GM10266 (cell line): Measurements from ENCODE around the gene ESYT3.

Source experiments
- DNase-seq: peaks from one replicate; pipeline ENCODE4 v3.0.0; 2012; ENCODE audit errors: extremely low spot score
- TF ChIP-seq, protein P1 (sequence below): IDR thresholded peaks from 2 replicates; pipeline ENCODE4 v1.5.1; 2012; ENCODE audit warnings: mild to moderate bottlenecking, low read depth; ENCODE audit not compliant: control insufficient read depth, insufficient read depth; ENCODE audit errors: missing control alignments

The ESYT3 gene

DNA sequence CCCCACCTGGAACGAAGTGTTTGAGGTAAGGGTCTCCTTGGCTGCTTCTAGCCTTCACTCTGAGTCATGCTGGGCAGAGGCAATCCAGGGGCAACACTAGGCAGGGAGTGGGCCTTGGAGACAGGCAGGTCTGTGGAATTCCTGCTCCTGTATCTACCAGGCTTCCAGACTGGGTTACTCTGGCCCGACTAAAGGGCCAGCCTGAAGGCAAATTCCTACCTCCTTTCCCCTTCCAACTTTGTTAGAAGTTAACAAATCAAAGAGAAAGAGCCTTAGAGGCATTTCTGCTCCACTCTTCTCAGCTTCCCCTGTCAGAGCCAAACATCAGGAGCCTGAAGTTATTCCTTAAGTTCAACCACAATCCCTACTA is 30.1 kb downstream of the ESYT3 start:
- no peak for DNase-seq
- TF ChIP-seq, protein P1, sequence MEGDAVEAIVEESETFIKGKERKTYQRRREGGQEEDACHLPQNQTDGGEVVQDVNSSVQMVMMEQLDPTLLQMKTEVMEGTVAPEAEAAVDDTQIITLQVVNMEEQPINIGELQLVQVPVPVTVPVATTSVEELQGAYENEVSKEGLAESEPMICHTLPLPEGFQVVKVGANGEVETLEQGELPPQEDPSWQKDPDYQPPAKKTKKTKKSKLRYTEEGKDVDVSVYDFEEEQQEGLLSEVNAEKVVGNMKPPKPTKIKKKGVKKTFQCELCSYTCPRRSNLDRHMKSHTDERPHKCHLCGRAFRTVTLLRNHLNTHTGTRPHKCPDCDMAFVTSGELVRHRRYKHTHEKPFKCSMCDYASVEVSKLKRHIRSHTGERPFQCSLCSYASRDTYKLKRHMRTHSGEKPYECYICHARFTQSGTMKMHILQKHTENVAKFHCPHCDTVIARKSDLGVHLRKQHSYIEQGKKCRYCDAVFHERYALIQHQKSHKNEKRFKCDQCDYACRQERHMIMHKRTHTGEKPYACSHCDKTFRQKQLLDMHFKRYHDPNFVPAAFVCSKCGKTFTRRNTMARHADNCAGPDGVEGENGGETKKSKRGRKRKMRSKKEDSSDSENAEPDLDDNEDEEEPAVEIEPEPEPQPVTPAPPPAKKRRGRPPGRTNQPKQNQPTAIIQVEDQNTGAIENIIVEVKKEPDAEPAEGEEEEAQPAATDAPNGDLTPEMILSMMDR, result no peak

DNA sequence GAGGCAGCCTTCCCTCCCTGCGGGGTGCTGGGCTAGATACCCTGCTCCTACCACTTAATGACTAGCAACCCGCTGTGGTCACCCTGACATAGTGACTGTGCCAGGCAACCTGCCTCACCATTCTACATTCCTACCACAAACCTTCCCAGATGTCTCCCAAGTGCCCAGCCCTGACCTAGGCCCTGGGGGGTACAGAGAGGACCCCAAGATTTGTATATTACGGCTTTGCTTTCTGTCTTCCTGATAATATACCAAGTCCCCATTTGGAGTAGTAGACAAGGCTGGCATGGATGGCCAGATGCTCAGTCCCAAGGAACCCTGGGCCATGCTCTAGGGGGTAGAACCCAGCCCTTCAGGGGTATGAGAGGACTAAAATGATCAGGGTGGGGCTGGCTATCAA is 31.0 kb downstream of the ESYT3 start:
- TF ChIP-seq, protein P1, result no peak
- DNase-seq, result no peak

DNA sequence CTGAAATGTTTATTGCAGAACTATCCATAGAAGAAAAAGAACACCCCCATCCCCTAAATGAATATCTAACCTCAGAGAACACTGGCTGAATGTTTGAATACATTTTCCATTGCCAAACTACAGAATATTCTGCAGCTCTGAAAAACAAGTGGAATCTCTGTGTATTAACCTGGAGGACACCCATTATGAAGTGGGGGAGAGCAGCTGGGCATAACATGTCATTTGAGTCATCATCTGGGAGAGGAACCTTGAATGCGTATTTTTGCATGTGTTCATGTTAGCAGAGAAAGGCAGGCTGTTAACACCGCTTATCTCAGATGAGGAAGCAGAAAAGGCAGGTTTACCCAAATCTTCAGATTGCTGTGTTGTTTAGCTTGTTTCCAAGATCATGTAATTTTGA is 31.5 kb downstream of the ESYT3 start:
- TF ChIP-seq, protein P1, result no peak
- DNase-seq, result no peak

DNA sequence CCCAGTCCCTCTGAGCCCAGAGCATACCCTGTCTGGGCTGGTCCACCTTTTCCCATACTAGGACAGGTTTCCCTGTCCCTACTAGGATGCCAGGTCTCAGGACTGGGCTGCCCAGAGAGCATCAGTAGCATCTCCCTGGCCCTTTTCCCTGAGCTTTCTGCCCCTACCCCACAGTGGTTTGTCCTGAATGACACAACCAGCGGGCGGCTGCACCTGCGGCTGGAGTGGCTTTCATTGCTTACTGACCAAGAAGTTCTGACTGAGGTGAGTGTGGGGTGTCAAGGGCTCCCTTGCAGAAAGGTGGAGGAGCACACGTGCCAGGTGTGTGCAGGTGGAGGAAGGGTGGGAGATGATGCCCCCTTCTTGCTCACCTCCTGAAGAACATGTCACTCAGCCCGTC is 33.5 kb downstream of the ESYT3 start:
- TF ChIP-seq, protein P1, result no peak
- no peak for DNase-seq

DNA sequence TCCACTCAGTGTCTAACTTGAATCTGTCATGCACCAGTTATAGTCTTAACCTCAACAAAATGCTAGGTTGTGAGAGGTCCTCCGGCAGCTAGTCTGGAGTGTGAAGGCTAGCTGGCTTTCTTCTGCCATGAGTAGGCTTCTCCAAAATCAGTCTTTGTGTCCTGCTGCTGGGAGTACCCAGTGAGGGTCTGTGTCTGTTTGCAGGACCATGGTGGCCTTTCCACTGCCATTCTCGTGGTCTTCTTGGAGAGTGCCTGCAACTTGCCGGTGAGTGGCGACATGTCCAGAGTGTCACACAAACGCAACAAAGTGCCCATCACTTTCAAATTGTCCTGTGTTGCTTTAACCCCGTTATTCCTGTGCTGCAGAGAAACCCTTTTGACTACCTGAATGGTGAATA is 34.0 kb downstream of the ESYT3 start:
- TF ChIP-seq, protein P1, result no peak
- DNase-seq, result no peak

DNA sequence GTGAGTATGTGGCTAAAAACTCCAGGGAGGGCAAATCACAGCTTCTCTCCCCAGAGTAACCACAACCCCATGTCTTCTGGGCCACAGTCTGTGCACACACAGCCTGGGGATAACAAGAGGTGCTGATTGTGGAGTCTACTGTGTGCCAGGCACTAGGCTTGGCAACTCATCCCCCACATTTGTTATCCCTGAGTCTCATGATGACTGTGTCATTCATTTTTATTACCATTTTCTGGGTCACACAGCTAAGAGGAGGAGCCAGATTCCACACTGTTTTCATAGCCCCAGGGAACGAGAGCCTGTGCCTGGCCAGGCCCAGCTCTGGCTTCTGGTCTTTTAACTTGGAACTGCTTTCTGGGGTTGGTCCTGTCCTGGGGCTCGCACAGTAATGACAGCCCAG is 34.5 kb downstream of the ESYT3 start:
- TF ChIP-seq, protein P1, result no peak
- no peak for DNase-seq

DNA sequence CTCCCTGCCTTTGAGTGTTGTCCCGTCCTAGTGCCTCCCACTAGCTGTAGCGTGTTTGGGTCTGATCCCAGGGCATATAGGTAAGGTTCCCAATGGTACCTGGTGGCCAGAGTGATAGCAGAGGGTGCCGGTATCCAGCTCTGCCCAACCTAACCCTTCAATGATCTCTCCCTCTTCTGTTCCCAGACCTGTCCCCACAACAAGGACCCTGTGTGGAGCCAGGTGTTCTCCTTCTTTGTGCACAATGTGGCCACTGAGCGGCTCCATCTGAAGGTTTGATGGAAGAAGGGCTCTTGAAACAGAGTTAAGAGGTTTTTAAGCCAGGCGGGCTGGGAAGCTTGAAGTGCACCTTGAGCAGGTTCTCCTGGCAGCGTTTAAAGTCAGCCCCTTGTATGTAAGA is 35.5 kb downstream of the ESYT3 start:
- DNase-seq, result no peak
- TF ChIP-seq, protein P1, result no peak
